ENCODE results near the gene CLIP1.

The CLIP1 gene

DNA sequence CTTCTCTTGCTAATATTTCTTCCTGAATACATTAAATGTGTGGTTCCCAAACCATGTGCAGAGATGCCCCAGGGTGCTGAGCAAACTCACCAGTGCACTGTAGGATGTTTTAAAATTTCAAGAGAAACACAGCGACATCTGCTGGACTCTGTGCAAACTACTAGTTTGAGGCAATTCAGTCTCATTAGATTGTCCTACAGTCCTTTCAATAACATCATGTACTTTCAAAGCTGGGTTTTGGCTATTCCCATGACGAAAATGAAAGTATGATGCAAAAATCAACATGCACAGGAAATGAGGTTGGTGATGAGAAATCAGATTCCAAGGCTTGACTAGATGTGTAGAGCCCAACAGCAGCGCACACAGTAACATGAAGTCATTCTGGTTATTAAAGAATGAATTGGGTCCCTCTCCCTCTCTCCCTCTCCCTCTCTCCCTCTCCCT lies 66.3 kb downstream of the CLIP1 start:
- Histone ChIP-seq H3K27me3 (no peaks in the 10 kb centered on the region), H3K9me3 (no peaks in the 10 kb centered on the region), H3K4me3 (ENCODE audit: low read depth, low read length) (no peak overlapping the region), H3K36me3 (peaks cover 8% of the 10 kb centered on the region; the same call in 1 of the 2 replicates), H3K4me1 (peaks cover 4% of the 10 kb centered on the region; the same call in 1 of the 2 replicates)
- TF ChIP-seq, protein P1, sequence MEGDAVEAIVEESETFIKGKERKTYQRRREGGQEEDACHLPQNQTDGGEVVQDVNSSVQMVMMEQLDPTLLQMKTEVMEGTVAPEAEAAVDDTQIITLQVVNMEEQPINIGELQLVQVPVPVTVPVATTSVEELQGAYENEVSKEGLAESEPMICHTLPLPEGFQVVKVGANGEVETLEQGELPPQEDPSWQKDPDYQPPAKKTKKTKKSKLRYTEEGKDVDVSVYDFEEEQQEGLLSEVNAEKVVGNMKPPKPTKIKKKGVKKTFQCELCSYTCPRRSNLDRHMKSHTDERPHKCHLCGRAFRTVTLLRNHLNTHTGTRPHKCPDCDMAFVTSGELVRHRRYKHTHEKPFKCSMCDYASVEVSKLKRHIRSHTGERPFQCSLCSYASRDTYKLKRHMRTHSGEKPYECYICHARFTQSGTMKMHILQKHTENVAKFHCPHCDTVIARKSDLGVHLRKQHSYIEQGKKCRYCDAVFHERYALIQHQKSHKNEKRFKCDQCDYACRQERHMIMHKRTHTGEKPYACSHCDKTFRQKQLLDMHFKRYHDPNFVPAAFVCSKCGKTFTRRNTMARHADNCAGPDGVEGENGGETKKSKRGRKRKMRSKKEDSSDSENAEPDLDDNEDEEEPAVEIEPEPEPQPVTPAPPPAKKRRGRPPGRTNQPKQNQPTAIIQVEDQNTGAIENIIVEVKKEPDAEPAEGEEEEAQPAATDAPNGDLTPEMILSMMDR (IDR thresholded peaks at IDR 0.05; ENCODE audit: low read depth, low read length) = peak; percentile 88
- DNase-seq = peak; percentile 62

DNA sequence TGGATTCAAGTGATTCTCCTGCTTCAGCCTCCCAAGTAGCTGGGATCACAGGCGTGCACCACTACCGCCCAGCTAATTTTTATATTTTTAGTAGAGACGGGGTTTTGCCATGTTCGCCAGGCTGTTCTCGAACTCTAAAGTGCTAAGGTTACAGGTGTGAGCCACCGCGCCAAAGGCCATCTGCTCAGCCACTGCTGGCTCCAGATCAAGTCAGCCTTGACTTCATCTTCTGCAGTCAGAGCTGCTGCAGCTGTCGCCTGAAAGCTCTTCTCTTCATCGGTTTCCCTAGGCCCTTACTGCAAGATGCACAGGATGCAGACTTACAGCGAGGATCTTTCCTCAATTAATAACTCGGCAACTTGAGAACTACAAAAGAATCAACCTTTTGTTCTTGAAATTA lies 66.8 kb downstream of the CLIP1 start:
- Histone ChIP-seq H3K4me1 (peaks cover 5% of the 10 kb centered on the region; the same call in 1 of the 2 replicates), H3K36me3 (peaks cover 7% of the 10 kb centered on the region; the same call in 1 of the 2 replicates), H3K9me3 (no peaks in the 10 kb centered on the region), H3K27me3 (no peaks in the 10 kb centered on the region), H3K4me3 (ENCODE audit: low read depth, low read length) (no peak overlapping the region)
- TF ChIP-seq, protein P1 (IDR thresholded peaks at IDR 0.05; ENCODE audit: low read depth, low read length) = no peak
- DNase-seq = peak; percentile 18

DNA sequence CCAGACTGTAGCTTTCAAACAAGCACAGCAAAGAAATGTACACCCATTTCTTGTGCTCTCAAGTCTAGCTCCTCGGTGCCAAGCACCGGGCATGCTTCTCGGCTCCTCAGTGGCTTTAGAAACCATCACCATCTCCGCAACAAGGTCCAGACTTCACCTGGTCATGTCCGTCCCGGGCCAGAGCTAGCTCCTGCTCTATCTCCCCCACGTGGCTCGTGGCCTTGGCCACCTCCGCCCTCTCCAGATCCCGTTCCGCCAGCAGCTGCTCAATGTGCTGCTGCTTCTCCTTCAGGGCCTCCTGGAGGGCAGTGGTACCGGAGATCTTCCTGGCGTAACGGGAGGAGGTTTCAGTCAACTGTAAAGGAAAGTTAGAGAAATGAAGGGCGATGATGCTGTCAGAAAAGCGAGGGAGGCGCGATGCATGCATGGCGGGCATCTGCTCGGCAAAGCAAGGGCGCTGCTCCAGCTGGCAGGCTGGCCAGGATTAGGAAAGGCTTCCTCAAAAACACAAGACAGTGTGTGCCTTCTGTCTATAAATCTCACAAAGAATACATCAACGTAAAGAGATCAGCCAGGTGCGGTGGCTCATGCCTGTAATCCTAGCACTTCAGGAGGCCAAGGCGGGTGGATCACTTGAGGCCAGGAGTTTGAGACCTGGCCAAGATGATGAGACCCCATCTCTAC lies 67.4 kb downstream of the CLIP1 start:
- no peaks in the 10 kb centered on the region for H3K27me3 ChIP-seq
- TF ChIP-seq, protein P1 (IDR thresholded peaks at IDR 0.05; ENCODE audit: low read depth, low read length) = no peak
- peaks cover 6% of the 10 kb centered on the region; the same call in 1 of the 2 replicates for H3K36me3 ChIP-seq
- no peaks in the 10 kb centered on the region for H3K9me3 ChIP-seq
- no peak overlapping the region for H3K4me3 ChIP-seq (ENCODE audit: low read depth, low read length)
- no peak for DNase-seq
- peaks cover 10% of the 10 kb centered on the region; the same call in 1 of the 2 replicates for H3K4me1 ChIP-seq

DNA sequence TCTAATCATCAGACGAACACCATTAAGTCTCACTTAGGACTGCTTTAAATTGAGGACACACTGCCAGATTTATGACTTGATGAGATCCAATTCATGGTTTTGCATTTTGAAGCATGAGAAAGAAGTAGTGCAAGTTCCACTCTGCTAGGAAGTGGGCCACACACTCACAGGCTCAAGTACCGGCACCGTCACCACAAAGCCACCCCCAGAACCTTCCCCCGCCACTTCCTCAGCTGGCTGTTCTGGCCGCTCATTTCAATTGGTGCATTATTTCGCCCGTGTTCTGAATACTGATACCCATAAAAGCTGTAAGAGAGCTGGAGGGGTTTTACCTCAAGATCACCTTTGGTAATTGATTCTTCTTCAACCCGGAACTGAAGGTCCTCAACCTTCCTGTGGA lies 70.1 kb downstream of the CLIP1 start:
- H3K36me3 ChIP-seq = peaks cover 6% of the 10 kb centered on the region; the same call in 1 of the 2 replicates
- no peaks in the 10 kb centered on the region for H3K27me3 ChIP-seq
- TF ChIP-seq, protein P1 (IDR thresholded peaks at IDR 0.05; ENCODE audit: low read depth, low read length) = no peak
- peaks cover 21% of the 10 kb centered on the region for H3K4me1 ChIP-seq
- no peaks in the 10 kb centered on the region for H3K9me3 ChIP-seq
- H3K4me3 ChIP-seq (ENCODE audit: low read depth, low read length) = no peak overlapping the region
- DNase-seq = no peak

DNA sequence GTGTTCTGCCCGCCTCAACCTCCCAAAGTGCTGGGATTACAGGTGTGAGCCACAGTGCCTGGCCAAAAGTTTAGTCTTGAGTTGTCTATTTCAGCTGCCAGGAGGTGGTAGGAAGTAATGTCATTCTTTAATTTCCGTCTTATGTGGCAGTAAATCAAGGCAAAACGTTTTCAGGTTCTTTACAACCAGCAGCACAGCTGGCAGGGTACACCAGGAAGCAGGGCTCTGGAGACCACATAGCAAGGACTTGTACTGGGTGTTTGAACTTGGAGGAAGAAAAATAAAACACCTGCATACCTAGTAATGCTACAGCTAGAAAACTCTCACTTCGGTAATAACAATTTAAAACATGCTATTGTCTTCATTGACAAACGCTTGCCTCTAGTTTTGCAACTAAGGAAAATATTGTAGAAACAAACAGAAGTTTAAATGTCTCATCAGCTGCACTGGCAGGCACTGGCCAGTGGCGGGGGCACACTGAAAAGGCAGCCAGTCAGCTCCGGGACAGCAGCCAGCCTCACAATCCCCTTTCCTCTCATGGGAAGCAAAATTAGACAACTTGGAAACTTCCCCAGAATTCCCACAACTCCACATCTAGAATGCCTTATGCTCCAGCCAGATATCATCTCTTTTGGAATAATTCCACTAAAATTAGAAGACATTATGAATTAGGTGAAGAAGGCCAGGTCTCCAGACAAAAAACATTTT lies 72.2 kb downstream of the CLIP1 start:
- H3K4me3 ChIP-seq (ENCODE audit: low read depth, low read length) = no peak overlapping the region
- peaks cover 16% of the 10 kb centered on the region for H3K4me1 ChIP-seq
- H3K27me3 ChIP-seq = no peaks in the 10 kb centered on the region
- peaks cover 6% of the 10 kb centered on the region; the same call in 1 of the 2 replicates for H3K36me3 ChIP-seq
- H3K9me3 ChIP-seq = no peaks in the 10 kb centered on the region
- TF ChIP-seq, protein P1 (IDR thresholded peaks at IDR 0.05; ENCODE audit: low read depth, low read length) = peak; percentile 34
- DNase-seq = peak; percentile 39

DNA sequence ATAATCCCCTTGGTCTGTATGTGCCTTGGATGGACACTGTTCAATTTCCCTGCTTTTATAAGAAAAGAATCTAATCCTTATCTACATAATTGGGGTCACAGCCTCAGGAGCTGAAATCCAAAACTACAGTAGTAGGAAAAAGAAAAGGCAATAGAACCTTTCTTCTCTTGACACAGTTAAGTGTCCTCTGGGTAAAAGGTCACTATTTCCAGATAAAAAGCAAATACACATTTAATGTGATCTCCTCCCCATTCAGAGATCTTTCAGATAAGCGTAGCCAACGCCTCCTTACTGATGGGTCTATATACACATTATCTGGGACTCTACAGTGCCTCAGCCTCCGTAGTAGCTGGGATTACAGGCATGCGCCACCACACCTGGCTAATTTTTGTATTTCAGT lies 73.4 kb downstream of the CLIP1 start:
- peaks cover 6% of the 10 kb centered on the region; the same call in 1 of the 2 replicates for H3K36me3 ChIP-seq

More for the DNA sequence above, 73.4 kb downstream of the CLIP1 start:
- no peak for DNase-seq
- H3K9me3 ChIP-seq = no peaks in the 10 kb centered on the region
- H3K27me3 ChIP-seq = no peaks in the 10 kb centered on the region
- H3K4me3 ChIP-seq (ENCODE audit: low read depth, low read length) = no peak overlapping the region
- TF ChIP-seq, protein P1 (IDR thresholded peaks at IDR 0.05; ENCODE audit: low read depth, low read length) = no peak
- H3K4me1 ChIP-seq = peaks cover 16% of the 10 kb centered on the region
